Heart left ventricle (tissue), 16 donors: ENCODE results near the gene YY1. TPM values are rescaled to one million over a fixed set of nuclear protein-coding genes. Genes with fewer than 3 reads are reported as not detected.
A peak's percentile ranks its signal among the peaks of the same experiment; 100 is the strongest.

Experiments used
- ATAC-seq, 4 donors: fragments of 200-7000 bp; cut with Tn5 transposase; one replicate each; pipeline ENCODE4 v1.9.1; 2020 to 2022; ENCODE audit warnings: moderate library complexity in 4 of 4, mild to moderate bottlenecking in 3 of 4, moderate number of reproducible peaks in 1 of 4
- DNase-seq, 5 donors: peaks; one replicate each; pipeline ENCODE4 v3.0.0-alpha.2; 2020
- H3K27ac ChIP-seq, 12 donors: fragments of 200-600 bp; sonication (generic) in 4 of 12; one replicate each; pipeline versions ENCODE4 v1.5.0 to v1.8.0; 2016 to 2022; ENCODE audit warnings: mild to moderate bottlenecking in 2 of 12
- H3K27me3 ChIP-seq, 9 donors: fragments of 200-600 bp; sonication (generic) in 2 of 9; one replicate each; pipeline versions ENCODE4 v1.5.1 to v1.8.0; 2016 to 2022; ENCODE audit warnings: mild to moderate bottlenecking in 3 of 9
- H3K36me3 ChIP-seq, 9 donors: fragments of 200-600 bp; sonication (generic) in 2 of 9; one replicate each; pipeline versions ENCODE4 v1.5.0 to v1.8.0; 2018 to 2022; ENCODE audit warnings: mild to moderate bottlenecking in 2 of 9
- H3K4me1 ChIP-seq, 12 donors: fragments of 200-600 bp; sonication (generic) in 4 of 12; one replicate each; pipeline versions ENCODE4 v1.5.0 to v1.8.0; 2016 to 2022; ENCODE audit warnings: mild to moderate bottlenecking in 3 of 12
- H3K4me3 ChIP-seq, 12 donors: fragments of 200-600 bp; sonication (generic) in 4 of 12; one replicate each; pipeline versions ENCODE4 v1.5.0 to v1.8.0; 2017 to 2022; ENCODE audit warnings: mild to moderate bottlenecking in 9 of 12, moderate library complexity in 4 of 12
- H3K9me3 ChIP-seq, 12 donors: fragments of 200-600 bp; sonication (generic) in 4 of 12; one replicate each; pipeline versions ENCODE4 v1.5.0 to v1.8.0; 2016 to 2022; ENCODE audit warnings: mild to moderate bottlenecking in 1 of 12
- CTCF ChIP-seq, 12 donors: fragments of 200-600 bp; sonication (generic) in 4 of 12; IDR thresholded peaks; one replicate each; pipeline versions ENCODE4 v1.5.0 to v1.8.0; 2018 to 2022; ENCODE audit warnings: antibody characterized with exemption in 12 of 12, mild to moderate bottlenecking in 5 of 12
- POLR2A ChIP-seq, 2 donors: fragments of 450-650 bp; IDR thresholded peaks; one replicate each; pipeline ENCODE4 v1.6.1; 2017; ENCODE audit warnings: antibody characterized with exemption in 2 of 2, mild to moderate bottlenecking in 2 of 2, moderate library complexity in 2 of 2
- WGBS, 4 donors: extraction: QIAGEN DNeasy Blood & Tissue Kit in 2 of 4; methylation state at CpG; one replicate each; pipeline versions ENCODE4 v1.1.5 to v1.1.7; 2013 to 2018; 5-methylcytosine and 5-hydroxymethylcytosine counted together
- intact Hi-C, 10 donors: fragments of 100-400 bp; cut with DNase I; formaldehyde crosslinking; loops; one replicate each; pipeline versions ENCODE4 v1.11.1 to v1.14.2; 2022
- polyA plus RNA-seq, 2 donors: library from polyadenylated mRNA; stranded (reverse); fragments of 200-250 nt; gene quantifications; one replicate each; pipeline ENCODE4 v1.2.3, GENCODE V29; 2013
- total RNA-seq, 9 donors: library from RNA; depleted of rRNA in 2 of 9; stranded (reverse); fragments of >200 nt in 2 of 9; fragmentation: NEBNext Ultra II Directional in 3 of 9; extraction: Animal tissue kit (Norgen Biotek cat#: 25700) in 3 of 9; gene quantifications; one replicate each; pipeline versions ENCODE4 v1.1.0 to v1.2.4, GENCODE V29; 2016 to 2023
- donor health status: ischemic (EF 13 %, LVEDD 7.1; RV severe dilation, severe dysfunction).
- donor health status: healthy with polysubstance abuse.
- donor health status: DM: no; HTN: yes; CAD: no.
- donor health status: DM: no; HTN: no; CAD: no.
- donor health status: ischemic (EF 25% LVEDD 6.9; RV normal size, moderate dysfunction).
- donor health status: ischemic (EF 25% LVEDD 5.7; RV mildly dilated, moderate dysfunction).
- donor health status: healthy.
- donor health status: DM: yes; HTN: yes; CAD: no.
- donor health status: ischemic (EF 35%, LVEDD 5.7; RV mildly dilated, moderate dysfunction).
- donor health status: nonischemic (EF 11% LVEDD 7.7; RV severe dilation, severe dysfunction).
- donor health status: DM: yes; HTN: yes; CAD: no.
- donor health status: PGD.
- donor health status: ischemic (EF 29% LVEDD 5.4; RV normal size, mild dysfunction).
- donor health status: nonischemic (EF 23%, LVEDD 6.1; RV moderate dilation, normal function).

The YY1 gene
- total and polyA plus RNA-seq, 11 donors, result 18.4 to 59.7 (median 45.1) TPM

GRCh38 chr14:100222224-100223093, 16.5 kb upstream of the YY1 start:
- Histone ChIP-seq H3K27me3 (no peaks in the 10 kb centered on the region), H3K4me3 (peak overlapping the region in 11 of 12 donors; percentile 30 to 68 (median 53)), H3K4me1 (peaks cover 0 to 49% (median 14%) of the 10 kb centered on the region in 12 donors), H3K36me3 (no peaks in the 10 kb centered on the region), H3K27ac (peak overlapping the region in 6 of 12 donors; percentile 27 to 84 (median 57)), H3K9me3 (no peaks in the 10 kb centered on the region)
- peak in 2 of 4 donors; percentile 8 to 17 for ATAC-seq
- no peak for DNase-seq
- intact Hi-C loops, result no loop called here
- TF ChIP-seq POLR2A (IDR thresholded peaks at IDR 0.05) (no peak), CTCF (IDR thresholded peaks at IDR 0.05) (no peak)
- 51 to 70% (median 58%) methylated on average over 14 of the region's 14 CpGs for WGBS, 4 donors

- DNase-seq, result no peak
- 81 to 86% (median 83%) methylated on average over 12 of the region's 12 CpGs for whole genome bisulfite sequencing, 4 donors
- no peak for ATAC-seq
- intact Hi-C loops, result no loop called here
- Histone ChIP-seq H3K27ac (peak overlapping the region in 1 of 12 donors; percentile 29), H3K9me3 (no peaks in the 10 kb centered on the region), H3K27me3 (no peaks in the 10 kb centered on the region), H3K36me3 (no peaks in the 10 kb centered on the region), H3K4me3 (no peak overlapping the region), H3K4me1 (peaks cover 0 to 49% (median 14%) of the 10 kb centered on the region in 12 donors)
- no peak for TF ChIP-seq CTCF (IDR thresholded peaks at IDR 0.05)
- no peak for TF ChIP-seq POLR2A (IDR thresholded peaks at IDR 0.05)
Observed at GRCh38 chr14:100223332-100224201, 15.4 kb upstream of the YY1 start.

- 80 to 96% (median 89%) methylated on average over 4 of the region's 4 CpGs for WGBS, 4 donors
- Histone ChIP-seq H3K4me1 (peaks cover 0 to 49% (median 14%) of the 10 kb centered on the region in 12 donors), H3K36me3 (no peaks in the 10 kb centered on the region), H3K27me3 (no peaks in the 10 kb centered on the region), H3K9me3 (no peaks in the 10 kb centered on the region), H3K4me3 (no peak overlapping the region), H3K27ac (peak overlapping the region in 1 of 12 donors; percentile 29)
- intact Hi-C loops, result no loop called here
- no peak for DNase-seq
- TF ChIP-seq POLR2A (IDR thresholded peaks at IDR 0.05) (no peak), CTCF (IDR thresholded peaks at IDR 0.05) (no peak)
- no peak for ATAC-seq
Observed at GRCh38 chr14:100224229-100224866, 14.6 kb upstream of the YY1 start.
